H1 (cell line): ENCODE results near the gene PHLDA2. TPM values are rescaled to one million over a fixed set of nuclear protein-coding genes. Genes with fewer than 3 reads are reported as not detected.

ENCODE experiments used
- CTCF ChIA-PET: fragments of 300-600 bp; sonication (Branson Sonifier 250); formaldehyde crosslinking; loops from one replicate; lab custom pipeline; 2021; ENCODE audit not compliant: partially characterized antibody; lab: Charles Lee
- POLR2A ChIA-PET: fragments of 300-600 bp; sonication (Branson Sonifier 250); formaldehyde crosslinking; loops from one replicate; lab custom pipeline; 2021; ENCODE audit warnings: inconsistent platforms; ENCODE audit not compliant: partially characterized antibody; lab: Charles Lee
- DNase-seq, 2 experiments: peaks; one replicate each; pipeline versions ENCODE4 v3.0.0 to v3.0.0-alpha.2; 2010 to 2022; ENCODE audit warnings: low spot score in 2 of 2, low read depth in 1 of 2, mixed read lengths in 1 of 2
- FAIRE-seq: peaks from 2 replicates; lab custom pipeline; 2011; peaks lifted over from hg19 to GRCh38; lab: Jason Lieb, UNC
- H2AFZ ChIP-seq: 2 replicates; pipeline ENCODE4 v1.8.1; 2012; ENCODE audit warnings: low read length, inconsistent platforms
- H2AK5ac ChIP-seq: 2 replicates; pipeline ENCODE4 v1.6.1; 2013; ENCODE audit warnings: low read depth, low read length
- H2BK120ac ChIP-seq: replicated peaks from 2 replicates; pipeline ENCODE3; 2013; ENCODE audit warnings: low read depth, low read length, inconsistent platforms
- H2BK12ac ChIP-seq: 2 replicates; pipeline ENCODE4 v1.6.1; 2013; ENCODE audit warnings: low read depth, low read length
- H2BK15ac ChIP-seq: 2 replicates; pipeline ENCODE4 v1.6.1; 2013; ENCODE audit warnings: low read length
- H2BK20ac ChIP-seq: 2 replicates; pipeline ENCODE4 v1.6.1; 2013; ENCODE audit warnings: low read length
- H2BK5ac ChIP-seq: 2 replicates; pipeline ENCODE4 v1.6.1; 2013; ENCODE audit warnings: low read depth, low read length
- H3K14ac ChIP-seq: 2 replicates; pipeline ENCODE4 v1.6.1; 2013; ENCODE audit warnings: inconsistent platforms; ENCODE audit not compliant: insufficient read length
- H3K18ac ChIP-seq: 2 replicates; pipeline ENCODE4 v1.6.1; 2013; ENCODE audit warnings: low read length; ENCODE audit errors: extremely low read depth
- H3K23ac ChIP-seq: 2 replicates; pipeline ENCODE4 v1.6.1; 2013; ENCODE audit warnings: inconsistent platforms; ENCODE audit not compliant: insufficient read length
- H3K23me2 ChIP-seq: 2 replicates; pipeline ENCODE4 v1.6.1; 2013; ENCODE audit warnings: low read depth, low read length
- H3K27ac ChIP-seq: 2 replicates; pipeline ENCODE4 v1.6.1; 2011; ENCODE audit warnings: low read depth, low read length, inconsistent platforms
- H3K27me3 ChIP-seq, 4 experiments: replicated peaks in 1 of 4; 1 replicate in 1 of 4; 2 replicates in 3 of 4; pipeline versions ENCODE4 v1.6.1 to v1.8.1; 2011 to 2013; ENCODE audit warnings: low read length in 3 of 4, mild to moderate bottlenecking in 3 of 4, inconsistent platforms in 2 of 4, mixed read lengths in 2 of 4, moderate library complexity in 1 of 4; ENCODE audit not compliant: control insufficient read depth in 3 of 4, insufficient read depth in 3 of 4; ENCODE audit errors: extremely low read depth in 1 of 4
- H3K36me3 ChIP-seq, 4 experiments: 2 replicates each; pipeline versions ENCODE4 v1.6.1 to v1.8.1; 2011 to 2013; ENCODE audit warnings: mild to moderate bottlenecking in 4 of 4, low read length in 3 of 4, moderate library complexity in 2 of 4, control low read depth in 1 of 4, inconsistent platforms in 1 of 4; ENCODE audit not compliant: insufficient read depth in 4 of 4, control insufficient read depth in 2 of 4
- H3K4ac ChIP-seq: replicated peaks from 2 replicates; pipeline ENCODE3; 2013; ENCODE audit warnings: low read length, low read depth, mixed read lengths, inconsistent platforms; ENCODE audit not compliant: insufficient read length
- H3K4me1 ChIP-seq, 4 experiments: replicated peaks in 1 of 4; 1 replicate in 1 of 4; 2 replicates in 3 of 4; pipeline versions ENCODE4 v1.6.1 to v1.8.1; 2011 to 2013; ENCODE audit warnings: low read length in 3 of 4, inconsistent platforms in 2 of 4, mixed read lengths in 1 of 4; ENCODE audit not compliant: insufficient read depth in 4 of 4, control insufficient read depth in 3 of 4
- H3K4me2 ChIP-seq, 2 experiments: 2 replicates each; pipeline versions ENCODE4 v1.6.1 to v1.8.1; 2011 to 2013; ENCODE audit warnings: low read depth in 2 of 2, low read length in 2 of 2, control low read depth in 1 of 2, inconsistent platforms in 1 of 2, mild to moderate bottlenecking in 1 of 2; ENCODE audit not compliant: insufficient read depth in 1 of 2
- H3K4me3 ChIP-seq, 4 experiments: fragments of 200-600, 300-600 bp in 1 of 4; sonication (generic), shearing (Covaris generic), sonication (Bioruptor Twin) in 1 of 4; 2 replicates each; pipeline versions ENCODE4 v1.5.1 to v1.8.1; 2011 to 2016; ENCODE audit warnings: low read length in 4 of 4, low read depth in 3 of 4, control low read depth in 2 of 4, inconsistent platforms in 2 of 4, mild to moderate bottlenecking in 2 of 4, mixed read lengths in 1 of 4, moderate library complexity in 1 of 4; ENCODE audit not compliant: insufficient read depth in 2 of 4; ENCODE audit errors: extremely low read depth in 1 of 4
- H3K56ac ChIP-seq: replicated peaks from 2 replicates; pipeline ENCODE3; 2013; ENCODE audit warnings: low read depth, mild to moderate bottlenecking, mixed read lengths, low read length, inconsistent platforms; ENCODE audit not compliant: insufficient read length
- H3K79me1 ChIP-seq: 2 replicates; pipeline ENCODE4 v1.6.1; 2013; ENCODE audit warnings: low read depth, low read length, control low read depth
- H3K79me2 ChIP-seq, 2 experiments: 2 replicates each; pipeline versions ENCODE4 v1.6.1 to v1.8.1; 2012 to 2013; ENCODE audit warnings: low read length in 2 of 2, mild to moderate bottlenecking in 2 of 2, inconsistent platforms in 1 of 2; ENCODE audit not compliant: insufficient read depth in 2 of 2, control insufficient read depth in 1 of 2
- H3K9ac ChIP-seq, 4 experiments: replicated peaks in 1 of 4; 1 replicate in 1 of 4; 2 replicates in 3 of 4; pipeline versions ENCODE4 v1.6.1 to v1.8.1; 2011 to 2013; ENCODE audit warnings: low read depth in 3 of 4, low read length in 3 of 4, control low read depth in 2 of 4, mild to moderate bottlenecking in 2 of 4, moderate library complexity in 2 of 4, inconsistent platforms in 1 of 4; ENCODE audit errors: extremely low read depth in 1 of 4
- H3K9me3 ChIP-seq, 2 experiments: 2 replicates each; pipeline versions ENCODE4 v1.6.1 to v1.8.1; 2012 to 2013; ENCODE audit warnings: mild to moderate bottlenecking in 2 of 2, moderate library complexity in 2 of 2, control low read depth in 1 of 2, inconsistent platforms in 1 of 2, low read depth in 1 of 2, low read length in 1 of 2, mixed read lengths in 1 of 2; ENCODE audit not compliant: insufficient read depth in 2 of 2
- H4K20me1 ChIP-seq, 2 experiments: replicated peaks in 1 of 2; 2 replicates each; pipeline versions ENCODE3 to v1.8.1; 2011 to 2013; ENCODE audit warnings: inconsistent platforms in 2 of 2, low read length in 2 of 2, mild to moderate bottlenecking in 1 of 2; ENCODE audit not compliant: insufficient read depth in 2 of 2, control insufficient read depth in 1 of 2
- H4K5ac ChIP-seq: 2 replicates; pipeline ENCODE4 v1.6.1; 2013; ENCODE audit warnings: low read length, low read depth, mixed read lengths, inconsistent platforms; ENCODE audit not compliant: insufficient read length
- H4K8ac ChIP-seq: 2 replicates; pipeline ENCODE4 v1.8.0; 2013; ENCODE audit warnings: mild to moderate bottlenecking, moderate library complexity, low read length, inconsistent platforms; ENCODE audit not compliant: insufficient read depth; ENCODE audit errors: extremely low read depth
- H4K91ac ChIP-seq: replicated peaks from 2 replicates; pipeline ENCODE3; 2013; ENCODE audit warnings: low read length, mixed read lengths, inconsistent platforms; ENCODE audit not compliant: insufficient read length
- CTBP2 ChIP-seq: IDR thresholded peaks from 2 replicates; pipeline ENCODE4 v1.7.0; 2011; ENCODE audit warnings: borderline replicate concordance, mild to moderate bottlenecking, moderate library complexity, mixed read lengths, low read length; ENCODE audit not compliant: insufficient read depth, insufficient read length
- whole genome bisulfite sequencing, 2 experiments: shearing (Covaris generic) in 1 of 2; methylation state at CpG; one replicate each; pipeline versions ENCODE4 v1.1.6 to v1.1.7; 2013 to 2015; ENCODE audit warnings: low lambda C conversion rate in 2 of 2, mixed read lengths in 2 of 2, inconsistent platforms in 1 of 2, low coverage in 1 of 2, missing lambda C conversion rate in 1 of 2; ENCODE audit not compliant: insufficient replicate concordance in 2 of 2, insufficient coverage in 1 of 2, insufficient read length in 1 of 2; ENCODE audit errors: extremely low coverage in 1 of 2, missing lambda C conversion rate in 1 of 2; 5-methylcytosine and 5-hydroxymethylcytosine counted together
- polyA plus RNA-seq, 7 experiments: library from polyadenylated mRNA; depleted of rRNA in 3 of 7; stranded (reverse) in 5 of 7; unstranded in 2 of 7; fragments of >200 nt in 5 of 7; fragments of 200-250 nt in 2 of 7; gene quantifications; 1 replicate in 5 of 7; 2 replicates in 1 of 7; 4 replicates in 1 of 7; pipeline versions ENCODE4 v1.2.1 to v1.2.3, GENCODE V29; 2011 to 2013; ENCODE audit warnings: missing spikeins in 2 of 7, mixed read lengths in 2 of 7
- total RNA-seq: library from RNA; stranded (reverse); fragmentation: NEBNext Ultra II Directional; extraction: Animal tissue kit (Norgen Biotek cat#: 25700); gene quantifications from 2 replicates; pipeline ENCODE4 v1.2.1, GENCODE V29; 2021

PHLDA2 gene
- total and polyA plus RNA-seq, 2 of the 8 experiments (the other 6 are each of a cell fraction or from before 2014, with no cell fraction given): 5.2 to 7.6 TPM

- Histone ChIP-seq H2AFZ (no peak overlapping the region), H2AK5ac (no peak overlapping the region), H3K4me3 (no peak overlapping the region), H4K5ac (no peak overlapping the region), H3K4me1 (peaks cover 0 to 8% (median 5%) of the 10 kb centered on the region in 4 experiments; a peak in 6 of 7 replicates), H3K18ac (no peak overlapping the region), H3K14ac (no peak overlapping the region), H2BK12ac (no peak overlapping the region), H2BK120ac (no peak overlapping the region), H3K56ac (no peak overlapping the region), H3K27me3 (peaks cover 25 to 42% (median 37%) of the 10 kb centered on the region in 4 experiments), H2BK20ac (no peak overlapping the region), H4K91ac (no peak overlapping the region), H3K4me2 (no peak overlapping the region), H3K27ac (no peak overlapping the region), H3K4ac (no peak overlapping the region), H3K79me2 (no peaks in the 10 kb centered on the region), H3K79me1 (no peaks in the 10 kb centered on the region), H4K8ac (no peak overlapping the region), H3K36me3 (no peaks in the 10 kb centered on the region), H3K9me3 (no peaks in the 10 kb centered on the region), H3K23ac (no peak overlapping the region), H3K23me2 (peaks cover 8% of the 10 kb centered on the region; the same call in 1 of the 2 replicates), H4K20me1 (peaks cover 4 to 9% of the 10 kb centered on the region in 2 experiments), H3K9ac (no peak overlapping the region), H2BK5ac (no peak overlapping the region), H2BK15ac (no peak overlapping the region)
- no peak for TF ChIP-seq CTBP2
- DNase-seq (no peak), FAIRE-seq (no peak)
- ChIA-PET CTCF (interaction anchor here (0.6 to 9.4 kb wide), 6 partner anchors 11 to 648 kb away, joined by 3 to 129 read pairs (median 4); partner anchors contain the start of gene CDKN1C), POLR2A (no interaction called here)
- 90% methylated on average over 10 of the region's 11 CpGs; no CpG with 5 or more reads in 1 of the 2 experiments for WGBS, 2 experiments
Measured at GRCh38 chr11:2926611-2927051, 2.6 kb downstream of the PHLDA2 start.
